Occipital lobe (tissue), 2 donors: ENCODE results near the gene NKIRAS2. TPM values are rescaled to one million over a fixed set of nuclear protein-coding genes. Genes with fewer than 3 reads are reported as not detected.
A peak's percentile ranks its signal among the peaks of the same experiment; 100 is the strongest.

Source experiments
- DNase-seq: peaks from one replicate; lab custom pipeline; 2025; lab: John Stamatoyannopoulos, UW
- total RNA-seq: library from RNA; depleted of rRNA; stranded (reverse); fragments of >200 nt; gene quantifications from one replicate; pipeline ENCODE4 v1.2.3, GENCODE V29; 2014

The NKIRAS2 gene
- total RNA-seq = 31.5 TPM

GRCh38 chr17:42019509-42020404 is at the start of gene NKIRAS2:
TSS of gene NKIRAS2 (plus strand) at chr17:42020090. CDS start at chr17:42021578, 1,488 bp downstream.
- DNase-seq = peak; percentile 93

GRCh38 chr17:41970901-41971331 is 49.0 kb upstream of the NKIRAS2 start:
- no peak for DNase-seq

GRCh38 chr17:41971721-41972523 is 48.0 kb upstream of the NKIRAS2 start:
- DNase-seq = no peak

- DNase-seq = no peak
Measured at GRCh38 chr17:41972571-41973407, 47.1 kb upstream of the NKIRAS2 start.

GRCh38 chr17:41973408-41973811 is 46.5 kb upstream of the NKIRAS2 start:
- DNase-seq = no peak

- no peak for DNase-seq
Measured at GRCh38 chr17:41974031-41974430, 45.9 kb upstream of the NKIRAS2 start.

- DNase-seq = no peak
Measured at GRCh38 chr17:41974658-41975057, 45.2 kb upstream of the NKIRAS2 start.

GRCh38 chr17:41975099-41976083 is 44.5 kb upstream of the NKIRAS2 start:
- peak; percentile 64 for DNase-seq

- DNase-seq = no peak
Measured at GRCh38 chr17:41976142-41976768, 43.6 kb upstream of the NKIRAS2 start.

- no peak for DNase-seq
Measured at GRCh38 chr17:41977991-41978390, 41.9 kb upstream of the NKIRAS2 start.

- DNase-seq = no peak
Measured at GRCh38 chr17:41982026-41982760, 37.7 kb upstream of the NKIRAS2 start.

GRCh38 chr17:41984454-41984853 is 35.4 kb upstream of the NKIRAS2 start:
- DNase-seq = no peak

GRCh38 chr17:41985919-41986318 is 34.0 kb upstream of the NKIRAS2 start:
- DNase-seq = no peak

GRCh38 chr17:41986634-41987033 is 33.3 kb upstream of the NKIRAS2 start:
- no peak for DNase-seq

- no peak for DNase-seq
Measured at GRCh38 chr17:41987642-41988041, 32.2 kb upstream of the NKIRAS2 start.

GRCh38 chr17:41988418-41988817 is 31.5 kb upstream of the NKIRAS2 start:
- DNase-seq = no peak

- DNase-seq = no peak
Measured at GRCh38 chr17:41989702-41990419, 30.0 kb upstream of the NKIRAS2 start.

GRCh38 chr17:41992576-41992975 is 27.3 kb upstream of the NKIRAS2 start:
- peak; percentile 54 for DNase-seq

GRCh38 chr17:41996855-41997164 is 23.1 kb upstream of the NKIRAS2 start:
- DNase-seq = no peak
